ENCODE data around the gene CAPZA1. TPM values are rescaled to one million over a fixed set of nuclear protein-coding genes. Genes with fewer than 3 reads are reported as not detected.

Gene CAPZA1
- polyA plus RNA-seq, 1 donor from 2014 or later, result 82.2 TPM

DNA sequence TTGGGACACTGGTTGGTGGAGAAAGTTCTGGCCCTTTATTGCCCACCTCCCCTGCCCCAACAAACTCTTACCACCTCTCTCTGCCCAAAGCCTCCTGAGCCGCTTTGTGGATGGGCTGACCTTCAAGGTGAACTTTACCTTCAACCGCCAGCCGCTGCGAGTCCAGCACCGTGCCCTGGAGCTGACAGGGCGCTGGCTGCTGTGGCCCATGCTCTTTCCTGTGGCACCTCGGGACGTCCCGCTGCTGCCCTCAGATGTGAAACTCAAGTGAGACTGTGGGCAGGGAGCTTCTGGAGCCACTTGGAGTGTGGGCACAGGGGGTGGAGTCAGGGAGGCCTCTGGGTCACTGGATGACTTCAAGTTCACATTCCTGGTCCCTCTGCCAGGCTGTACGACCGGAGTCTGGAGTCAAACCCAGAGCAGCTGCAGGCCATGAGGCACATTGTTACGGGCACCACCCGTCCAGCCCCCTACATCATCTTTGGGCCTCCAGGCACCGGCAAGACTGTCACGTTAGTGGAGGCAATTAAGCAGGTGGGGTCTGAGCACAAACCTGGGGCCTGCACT lies 74.8 kb downstream of the CAPZA1 start:
- TF ChIP-seq EP300 (conservative IDR thresholded peaks at IDR 0.05; ENCODE audit: poor library complexity, severe bottlenecking), result no peak
- TF ChIP-seq POLR2AphosphoS5 (IDR thresholded peaks at IDR 0.05), result no peak
- no peak for TF ChIP-seq TAF1 (IDR thresholded peaks at IDR 0.05; ENCODE audit: low read depth)
- TF ChIP-seq SMC3 (conservative IDR thresholded peaks at IDR 0.05; ENCODE audit: poor library complexity), result no peak
- no peak for TF ChIP-seq RAD21 (conservative IDR thresholded peaks at IDR 0.05)
- TF ChIP-seq, protein P1, sequence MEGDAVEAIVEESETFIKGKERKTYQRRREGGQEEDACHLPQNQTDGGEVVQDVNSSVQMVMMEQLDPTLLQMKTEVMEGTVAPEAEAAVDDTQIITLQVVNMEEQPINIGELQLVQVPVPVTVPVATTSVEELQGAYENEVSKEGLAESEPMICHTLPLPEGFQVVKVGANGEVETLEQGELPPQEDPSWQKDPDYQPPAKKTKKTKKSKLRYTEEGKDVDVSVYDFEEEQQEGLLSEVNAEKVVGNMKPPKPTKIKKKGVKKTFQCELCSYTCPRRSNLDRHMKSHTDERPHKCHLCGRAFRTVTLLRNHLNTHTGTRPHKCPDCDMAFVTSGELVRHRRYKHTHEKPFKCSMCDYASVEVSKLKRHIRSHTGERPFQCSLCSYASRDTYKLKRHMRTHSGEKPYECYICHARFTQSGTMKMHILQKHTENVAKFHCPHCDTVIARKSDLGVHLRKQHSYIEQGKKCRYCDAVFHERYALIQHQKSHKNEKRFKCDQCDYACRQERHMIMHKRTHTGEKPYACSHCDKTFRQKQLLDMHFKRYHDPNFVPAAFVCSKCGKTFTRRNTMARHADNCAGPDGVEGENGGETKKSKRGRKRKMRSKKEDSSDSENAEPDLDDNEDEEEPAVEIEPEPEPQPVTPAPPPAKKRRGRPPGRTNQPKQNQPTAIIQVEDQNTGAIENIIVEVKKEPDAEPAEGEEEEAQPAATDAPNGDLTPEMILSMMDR (IDR thresholded peaks at IDR 0.05; ENCODE audit: poor library complexity, severe bottlenecking), result no peak
- no peak for TF ChIP-seq EZH2 (IDR thresholded peaks at IDR 0.05; ENCODE audit: borderline replicate concordance, insufficient read depth, low read length, poor library complexity, severe bottlenecking)
- no peak for TF ChIP-seq MXI1 (conservative IDR thresholded peaks at IDR 0.05; ENCODE audit: poor library complexity, severe bottlenecking)
- TF ChIP-seq, protein P2, sequence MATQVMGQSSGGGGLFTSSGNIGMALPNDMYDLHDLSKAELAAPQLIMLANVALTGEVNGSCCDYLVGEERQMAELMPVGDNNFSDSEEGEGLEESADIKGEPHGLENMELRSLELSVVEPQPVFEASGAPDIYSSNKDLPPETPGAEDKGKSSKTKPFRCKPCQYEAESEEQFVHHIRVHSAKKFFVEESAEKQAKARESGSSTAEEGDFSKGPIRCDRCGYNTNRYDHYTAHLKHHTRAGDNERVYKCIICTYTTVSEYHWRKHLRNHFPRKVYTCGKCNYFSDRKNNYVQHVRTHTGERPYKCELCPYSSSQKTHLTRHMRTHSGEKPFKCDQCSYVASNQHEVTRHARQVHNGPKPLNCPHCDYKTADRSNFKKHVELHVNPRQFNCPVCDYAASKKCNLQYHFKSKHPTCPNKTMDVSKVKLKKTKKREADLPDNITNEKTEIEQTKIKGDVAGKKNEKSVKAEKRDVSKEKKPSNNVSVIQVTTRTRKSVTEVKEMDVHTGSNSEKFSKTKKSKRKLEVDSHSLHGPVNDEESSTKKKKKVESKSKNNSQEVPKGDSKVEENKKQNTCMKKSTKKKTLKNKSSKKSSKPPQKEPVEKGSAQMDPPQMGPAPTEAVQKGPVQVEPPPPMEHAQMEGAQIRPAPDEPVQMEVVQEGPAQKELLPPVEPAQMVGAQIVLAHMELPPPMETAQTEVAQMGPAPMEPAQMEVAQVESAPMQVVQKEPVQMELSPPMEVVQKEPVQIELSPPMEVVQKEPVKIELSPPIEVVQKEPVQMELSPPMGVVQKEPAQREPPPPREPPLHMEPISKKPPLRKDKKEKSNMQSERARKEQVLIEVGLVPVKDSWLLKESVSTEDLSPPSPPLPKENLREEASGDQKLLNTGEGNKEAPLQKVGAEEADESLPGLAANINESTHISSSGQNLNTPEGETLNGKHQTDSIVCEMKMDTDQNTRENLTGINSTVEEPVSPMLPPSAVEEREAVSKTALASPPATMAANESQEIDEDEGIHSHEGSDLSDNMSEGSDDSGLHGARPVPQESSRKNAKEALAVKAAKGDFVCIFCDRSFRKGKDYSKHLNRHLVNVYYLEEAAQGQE (IDR thresholded peaks at IDR 0.05; ENCODE audit: borderline replicate concordance), result no peak
- Histone ChIP-seq H3K36me3 (ENCODE audit: insufficient read depth, low read length) (no peaks in the 10 kb centered on the region), H3K27ac (ENCODE audit: low read length) (no peak overlapping the region), H3F3A (ENCODE audit: insufficient read depth, low read length, poor library complexity, severe bottlenecking) (no peaks in the 10 kb centered on the region), H3K9me3 (ENCODE audit: low read length) (no peaks in the 10 kb centered on the region), H3K4me3 (ENCODE audit: low read length) (no peak overlapping the region), H3K27me3 (ENCODE audit: insufficient read depth, low read depth, low read length) (no peaks in the 10 kb centered on the region), H3K4me2 (ENCODE audit: low read length) (no peak overlapping the region), H3K9ac (ENCODE audit: low read length) (no peak overlapping the region), H4K20me1 (ENCODE audit: insufficient read depth) (no peaks in the 10 kb centered on the region), H3K79me2 (replicated peaks; ENCODE audit: insufficient read depth, low read length) (no peaks in the 10 kb centered on the region), H2AFZ (ENCODE audit: low read depth, low read length) (no peak overlapping the region), H3K9me2 (ENCODE audit: insufficient read depth, low read length) (no peaks in the 10 kb centered on the region)

DNA sequence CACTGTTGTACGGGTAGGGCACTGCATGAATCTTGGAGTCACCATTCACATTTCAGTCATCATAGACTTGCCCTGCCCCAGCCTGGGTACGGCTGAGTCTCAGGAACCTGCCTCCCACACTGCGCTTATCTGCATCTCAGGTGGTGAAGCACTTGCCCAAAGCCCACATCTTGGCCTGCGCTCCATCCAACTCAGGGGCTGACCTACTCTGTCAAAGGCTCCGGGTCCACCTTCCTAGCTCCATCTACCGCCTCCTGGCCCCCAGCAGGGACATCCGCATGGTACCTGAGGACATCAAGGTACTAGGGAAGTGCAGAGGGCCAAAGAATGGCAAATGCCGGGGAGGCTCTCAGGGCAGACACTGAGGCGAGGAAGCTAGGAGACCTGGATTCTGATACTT lies 75.6 kb downstream of the CAPZA1 start:
- Histone ChIP-seq H3K4me3 (ENCODE audit: low read length) (no peak overlapping the region), H3K4me2 (ENCODE audit: low read length) (no peak overlapping the region), H3K79me2 (replicated peaks; ENCODE audit: insufficient read depth, low read length) (no peaks in the 10 kb centered on the region)

More for the DNA sequence above, 75.6 kb downstream of the CAPZA1 start:
- H3K27me3 ChIP-seq (ENCODE audit: insufficient read depth, low read depth, low read length), result no peaks in the 10 kb centered on the region
- no peak overlapping the region for H3K9ac ChIP-seq (ENCODE audit: low read length)
- no peaks in the 10 kb centered on the region for H3K9me3 ChIP-seq (ENCODE audit: low read length)
- no peaks in the 10 kb centered on the region for H3F3A ChIP-seq (ENCODE audit: insufficient read depth, low read length, poor library complexity, severe bottlenecking)
- TF ChIP-seq, protein P1 (IDR thresholded peaks at IDR 0.05; ENCODE audit: poor library complexity, severe bottlenecking), result no peak
- no peak for TF ChIP-seq EP300 (conservative IDR thresholded peaks at IDR 0.05; ENCODE audit: poor library complexity, severe bottlenecking)
- no peaks in the 10 kb centered on the region for H4K20me1 ChIP-seq (ENCODE audit: insufficient read depth)
- no peak overlapping the region for H2AFZ ChIP-seq (ENCODE audit: low read depth, low read length)
- H3K27ac ChIP-seq (ENCODE audit: low read length), result no peak overlapping the region
- H3K36me3 ChIP-seq (ENCODE audit: insufficient read depth, low read length), result no peaks in the 10 kb centered on the region
- H3K9me2 ChIP-seq (ENCODE audit: insufficient read depth, low read length), result no peaks in the 10 kb centered on the region

All from neural cell (in vitro differentiated cells).